BLaER1 (cell line): ENCODE results near the gene DIPK1B.

Experiments
- H3K27ac ChIP-seq: shearing (Covaris generic); formaldehyde crosslinking; 2 replicates; pipeline ENCODE4 v1.8.1; 2022
- H3K27me3 ChIP-seq: shearing (Covaris generic); formaldehyde crosslinking; 2 replicates; pipeline ENCODE4 v1.8.1; 2022
- H3K36me3 ChIP-seq: shearing (Covaris generic); formaldehyde crosslinking; 2 replicates; pipeline ENCODE4 v1.8.1; 2022
- H3K4me1 ChIP-seq: shearing (Covaris generic); formaldehyde crosslinking; 2 replicates; pipeline ENCODE4 v1.8.1; 2022
- H3K4me2 ChIP-seq: shearing (Covaris generic); formaldehyde crosslinking; 2 replicates; pipeline ENCODE4 v1.8.1; 2022
- H3K4me3 ChIP-seq: shearing (Covaris generic); formaldehyde crosslinking; 2 replicates; pipeline ENCODE4 v1.8.1; 2022
- H3K9ac ChIP-seq: shearing (Covaris generic); formaldehyde crosslinking; 2 replicates; pipeline ENCODE4 v1.8.1; 2022
- H3K9me3 ChIP-seq: shearing (Covaris generic); formaldehyde crosslinking; 2 replicates; pipeline ENCODE4 v1.8.1; 2022
- H4K20me1 ChIP-seq: shearing (Covaris generic); formaldehyde crosslinking; 2 replicates; pipeline ENCODE4 v1.8.1; 2022
- Cebpa-rat ChIP-seq: shearing (Covaris generic); IDR thresholded peaks from 2 replicates; pipeline ENCODE4 v1.8.1; 2022

DIPK1B gene

GRCh38 chr9:136771907-136772415, 59.6 kb downstream of the DIPK1B start:
- no peaks in the 10 kb centered on the region for H3K27me3 ChIP-seq
- H3K9ac ChIP-seq: no peak overlapping the region

GRCh38 chr9:136773386-136774044, 61.1 kb downstream of the DIPK1B start:
- Histone ChIP-seq H3K9ac (no peak overlapping the region), H3K27ac (peak overlapping the region; percentile 12), H4K20me1 (no peaks in the 10 kb centered on the region), H3K4me2 (peak overlapping the region; percentile 32), H3K27me3 (no peaks in the 10 kb centered on the region), H3K9me3 (peaks cover 10% of the 10 kb centered on the region; the same call in 1 of the 2 replicates), H3K4me3 (no peak overlapping the region), H3K4me1 (peaks cover 41% of the 10 kb centered on the region), H3K36me3 (no peaks in the 10 kb centered on the region)
- no peak for TF ChIP-seq Cebpa-rat

More at GRCh38 chr9:136771907-136772415, 59.6 kb downstream of the DIPK1B start:
- no peak for TF ChIP-seq Cebpa-rat
- Histone ChIP-seq H3K27ac (no peak overlapping the region), H3K9me3 (peaks cover 10% of the 10 kb centered on the region; the same call in 1 of the 2 replicates), H4K20me1 (no peaks in the 10 kb centered on the region), H3K4me1 (peaks cover 45% of the 10 kb centered on the region), H3K4me2 (no peak overlapping the region), H3K4me3 (no peak overlapping the region), H3K36me3 (no peaks in the 10 kb centered on the region)
